Kidney (tissue), 14 donors: Measurements from ENCODE around the gene SGK2. TPM values are rescaled to one million over a fixed set of nuclear protein-coding genes. Genes with fewer than 3 reads are reported as not detected.

ENCODE experiments used
- DNase-seq, 5 donors: peaks; one replicate each; pipeline ENCODE4 v3.0.0-alpha.2; 2013 to 2020
- FAIRE-seq: peaks from 2 replicates; lab custom pipeline; 2012; peaks lifted over from hg19 to GRCh38; lab: Jason Lieb, UNC
- H3K27ac ChIP-seq, 2 donors: one replicate each; pipeline ENCODE4 v1.7.0; 2013; ENCODE audit warnings: low read depth in 2 of 2, low read length in 2 of 2, inconsistent platforms in 1 of 2
- H3K27me3 ChIP-seq: one replicate; pipeline ENCODE4 v1.7.1; 2013; ENCODE audit warnings: low read length, inconsistent platforms; ENCODE audit not compliant: control insufficient read depth, insufficient read depth
- H3K36me3 ChIP-seq, 3 donors: one replicate each; pipeline versions ENCODE4 v1.7.0 to v1.7.1; 2013; ENCODE audit warnings: low read length in 3 of 3, control low read depth in 1 of 3, inconsistent platforms in 1 of 3; ENCODE audit not compliant: insufficient read depth in 3 of 3, control insufficient read depth in 2 of 3
- H3K4me1 ChIP-seq, 3 donors: one replicate each; pipeline versions ENCODE4 v1.7.0 to v1.7.1; 2013; ENCODE audit warnings: low read length in 3 of 3, inconsistent platforms in 1 of 3, low read depth in 1 of 3; ENCODE audit not compliant: control insufficient read depth in 2 of 3, insufficient read depth in 2 of 3
- H3K4me3 ChIP-seq, 3 donors: one replicate each; pipeline versions ENCODE4 v1.7.0 to v1.8.1; 2013; ENCODE audit warnings: low read length in 3 of 3, control low read depth in 1 of 3, inconsistent platforms in 1 of 3
- H3K9ac ChIP-seq, 3 donors: one replicate each; pipeline versions ENCODE4 v1.7.0 to v1.7.1; 2013; ENCODE audit warnings: low read length in 3 of 3, control low read depth in 1 of 3, inconsistent platforms in 1 of 3
- H3K9me3 ChIP-seq, 3 donors: one replicate each; pipeline versions ENCODE4 v1.7.0 to v1.7.1; 2013; ENCODE audit warnings: low read length in 3 of 3, control low read depth in 1 of 3, inconsistent platforms in 1 of 3; ENCODE audit not compliant: control insufficient read depth in 2 of 3, insufficient read depth in 1 of 3
- CTCF ChIP-seq: IDR thresholded peaks from 3 replicates; pipeline ENCODE4 v1.5.1; 2012; ENCODE audit warnings: mild to moderate bottlenecking, moderate library complexity, borderline replicate concordance; ENCODE audit not compliant: insufficient read depth; ENCODE audit errors: extremely low read depth
- intact Hi-C: fragments of 100-400 bp; cut with DNase I; formaldehyde crosslinking; loops from one replicate; pipeline ENCODE4 v1.11.1; 2022
- polyA plus RNA-seq: library from polyadenylated mRNA; stranded (reverse); fragments of 350-450 nt; fragmentation: Illumina TruSeq; extraction: RNeasy Lipid Tissue Mini Kit (QIAGEN cat#74804); gene quantifications from one replicate; pipeline ENCODE4 v1.2.3, GENCODE V29; 2014; ENCODE audit warnings: low read depth, low replicate concordance; ENCODE audit not compliant: insufficient read depth
- total RNA-seq: library from RNA; stranded (reverse); fragmentation: NEBNext Ultra II Directional; extraction: Animal tissue kit (Norgen Biotek cat#: 25700); gene quantifications from one replicate; pipeline ENCODE4 v1.2.1, GENCODE V29; 2021
- donor health status: control.
- donor health status: control.
- donor health status: control.
- donor health status: control.
- donor health status: control.
- donor health status: DM: yes; HTN: yes; CAD: no.
- donor health status: Normal renal cell carcinoma (clear cell type).

Gene SGK2
- total and polyA plus RNA-seq, 2 donors from 2014 or later: 42.9 to 95.1 TPM

DNA sequence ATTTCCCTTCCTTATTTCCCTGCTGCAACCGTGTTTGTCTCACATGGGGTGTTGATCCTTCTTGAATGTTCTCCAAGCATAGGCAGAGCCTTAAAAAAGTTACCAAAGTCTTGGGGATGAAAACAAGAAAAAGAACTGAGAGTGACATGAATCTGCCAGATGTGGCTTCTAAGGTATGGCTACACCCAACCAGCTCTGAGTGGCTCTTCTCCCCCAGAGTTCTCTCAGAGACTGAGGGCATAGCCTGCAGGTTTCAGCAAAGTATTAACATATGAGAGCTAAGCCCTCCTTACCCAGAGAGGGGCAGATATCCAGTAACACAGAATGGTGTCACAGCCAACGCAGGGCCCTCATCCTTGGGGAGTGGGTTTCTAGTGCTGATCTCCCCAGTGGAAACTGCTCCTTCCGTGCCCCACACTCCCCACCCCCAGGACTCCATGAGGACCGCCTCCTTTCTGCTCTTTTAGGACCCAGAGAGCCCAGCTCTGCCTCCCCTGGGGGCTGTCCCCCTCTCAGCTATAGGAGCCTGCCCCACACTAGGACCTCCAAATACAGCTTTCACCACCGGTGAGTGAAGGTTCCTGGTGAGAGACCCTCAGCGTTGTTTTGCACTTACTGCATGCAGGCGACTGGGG lies 23.3 kb upstream of the SGK2 start:
- no peak for FAIRE-seq
- Histone ChIP-seq H3K4me3 (no peak overlapping the region), H3K9ac (no peak overlapping the region), H3K4me1 (peaks cover 0 to 3% (median 0%) of the 10 kb centered on the region in 3 donors), H3K27me3 (no peaks in the 10 kb centered on the region), H3K36me3 (peaks cover 0 to 7% (median 0%) of the 10 kb centered on the region in 3 donors), H3K27ac (no peak overlapping the region), H3K9me3 (no peaks in the 10 kb centered on the region)
- intact Hi-C loops: no loop called here
- no peak for TF ChIP-seq CTCF
- no peak for DNase-seq

DNA sequence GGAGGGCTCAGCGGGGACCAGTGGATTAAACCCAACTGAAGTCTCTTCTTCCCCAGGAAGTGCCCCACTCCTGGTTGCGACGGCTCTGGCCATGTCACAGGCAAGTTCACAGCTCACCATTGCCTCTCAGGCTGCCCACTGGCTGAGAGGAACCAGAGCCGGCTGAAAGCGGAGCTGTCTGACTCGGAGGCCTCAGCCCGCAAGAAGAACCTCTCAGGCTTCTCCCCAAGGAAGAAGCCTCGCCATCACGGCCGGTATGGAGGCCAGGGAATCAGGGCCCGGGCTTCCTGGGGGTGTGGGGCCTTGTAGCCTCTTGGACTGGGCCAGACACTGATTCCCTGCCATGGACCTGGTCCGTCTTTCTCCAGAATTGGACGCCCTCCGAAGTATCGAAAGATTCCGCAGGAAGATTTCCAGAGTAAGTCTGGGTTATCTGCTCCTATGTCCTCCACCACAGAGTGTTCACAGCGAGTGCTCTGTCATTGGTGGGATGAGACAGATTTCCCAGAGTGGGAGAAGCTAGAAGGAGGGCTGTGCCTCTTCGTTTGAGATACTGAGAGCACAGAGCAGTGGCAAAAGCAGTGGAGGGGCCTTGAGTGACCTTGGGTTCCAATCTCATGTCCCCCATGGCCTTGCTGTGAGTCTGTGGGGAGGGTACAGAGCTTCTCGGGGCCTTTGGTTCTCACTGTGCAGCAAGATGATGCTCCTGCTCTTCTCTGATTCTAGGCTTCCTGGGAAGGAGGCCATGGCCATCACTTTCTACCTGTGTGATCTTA lies 22.6 kb upstream of the SGK2 start:
- no peak for DNase-seq
- Histone ChIP-seq H3K36me3 (peaks cover 0 to 7% (median 0%) of the 10 kb centered on the region in 3 donors), H3K9me3 (no peaks in the 10 kb centered on the region), H3K4me3 (no peak overlapping the region), H3K9ac (no peak overlapping the region), H3K27ac (no peak overlapping the region), H3K27me3 (no peaks in the 10 kb centered on the region), H3K4me1 (peaks cover 0 to 3% (median 0%) of the 10 kb centered on the region in 3 donors)
- no peak for TF ChIP-seq CTCF
- FAIRE-seq: no peak
- intact Hi-C loops: no loop called here

GRCh38 chr20:43536817-43537440 lies 21.9 kb upstream of the SGK2 start:
- H3K9me3 ChIP-seq: no peaks in the 10 kb centered on the region
- TF ChIP-seq CTCF: no peak
- no peak overlapping the region for H3K4me3 ChIP-seq
- H3K4me1 ChIP-seq: peaks cover 0 to 3% (median 0%) of the 10 kb centered on the region in 3 donors
- intact Hi-C loops: no loop called here
- H3K36me3 ChIP-seq: peaks cover 0 to 7% (median 0%) of the 10 kb centered on the region in 3 donors
- FAIRE-seq (no peak), DNase-seq (no peak)
- no peak overlapping the region for H3K9ac ChIP-seq
- no peaks in the 10 kb centered on the region for H3K27me3 ChIP-seq
- H3K27ac ChIP-seq: no peak overlapping the region
